ENCODE measurements around the gene B3GALT5. TPM values are rescaled to one million over a fixed set of nuclear protein-coding genes. Genes with fewer than 3 reads are reported as not detected.
A peak's percentile ranks its signal among the peaks of the same experiment; 100 is the strongest.

Gene B3GALT5
- polyA plus RNA-seq, 3 donors: 1.2 to 1.5 (median 1.4) TPM

GRCh38 chr21:39660191-39660980 is 47.6 kb downstream of the B3GALT5 start:
- DNase-seq (ENCODE audit: extremely low read depth in 1 of 11, low read depth in 9 of 11, low spot score in 4 of 11): peak in 1 of 11 donors; percentile 51

GRCh38 chr21:39661121-39661520 is 48.4 kb downstream of the B3GALT5 start:
- DNase-seq (ENCODE audit: extremely low read depth in 1 of 11, low read depth in 9 of 11, low spot score in 4 of 11): no peak

GRCh38 chr21:39661740-39662139 is 49.0 kb downstream of the B3GALT5 start:
- DNase-seq (ENCODE audit: extremely low read depth in 1 of 11, low read depth in 9 of 11, low spot score in 4 of 11): no peak

- DNase-seq (ENCODE audit: extremely low read depth in 1 of 11, low read depth in 9 of 11, low spot score in 4 of 11): no peak
These were observed 49.7 kb downstream of the B3GALT5 start for GRCh38 chr21:39662411-39662953.

GRCh38 chr21:39663066-39663465 is 50.3 kb downstream of the B3GALT5 start:
- no peak for DNase-seq (ENCODE audit: extremely low read depth in 1 of 11, low read depth in 9 of 11, low spot score in 4 of 11)

GRCh38 chr21:39663742-39664492 is 51.2 kb downstream of the B3GALT5 start:
- no peak for DNase-seq (ENCODE audit: extremely low read depth in 1 of 11, low read depth in 9 of 11, low spot score in 4 of 11)

- DNase-seq (ENCODE audit: extremely low read depth in 1 of 11, low read depth in 9 of 11, low spot score in 4 of 11): no peak
These were observed 51.8 kb downstream of the B3GALT5 start for GRCh38 chr21:39664586-39664985.

- no peak for DNase-seq (ENCODE audit: extremely low read depth in 1 of 11, low read depth in 9 of 11, low spot score in 4 of 11)
These were observed 53.3 kb downstream of the B3GALT5 start for GRCh38 chr21:39666026-39666425.

GRCh38 chr21:39666681-39667315 is 54.1 kb downstream of the B3GALT5 start:
- no peak for DNase-seq (ENCODE audit: extremely low read depth in 1 of 11, low read depth in 9 of 11, low spot score in 4 of 11)

GRCh38 chr21:39667353-39667891 is 54.7 kb downstream of the B3GALT5 start:
- DNase-seq (ENCODE audit: extremely low read depth in 1 of 11, low read depth in 9 of 11, low spot score in 4 of 11): no peak

- DNase-seq (ENCODE audit: extremely low read depth in 1 of 11, low read depth in 9 of 11, low spot score in 4 of 11): no peak
These were observed 55.6 kb downstream of the B3GALT5 start for GRCh38 chr21:39668369-39668768.

GRCh38 chr21:39669485-39669884 is 56.7 kb downstream of the B3GALT5 start:
- DNase-seq (ENCODE audit: extremely low read depth in 1 of 11, low read depth in 9 of 11, low spot score in 4 of 11): no peak

GRCh38 chr21:39669976-39670661 is 57.4 kb downstream of the B3GALT5 start:
- no peak for DNase-seq (ENCODE audit: extremely low read depth in 1 of 11, low read depth in 9 of 11, low spot score in 4 of 11)

GRCh38 chr21:39670701-39671100 is 58.0 kb downstream of the B3GALT5 start:
- no peak for DNase-seq (ENCODE audit: extremely low read depth in 1 of 11, low read depth in 9 of 11, low spot score in 4 of 11)

- no peak for DNase-seq (ENCODE audit: extremely low read depth in 1 of 11, low read depth in 9 of 11, low spot score in 4 of 11)
These were observed 59.2 kb downstream of the B3GALT5 start for GRCh38 chr21:39671986-39672385.

GRCh38 chr21:39673163-39673562 is 60.4 kb downstream of the B3GALT5 start:
- no peak for DNase-seq (ENCODE audit: extremely low read depth in 1 of 11, low read depth in 9 of 11, low spot score in 4 of 11)

GRCh38 chr21:39673736-39674135 is 61.0 kb downstream of the B3GALT5 start:
- DNase-seq (ENCODE audit: extremely low read depth in 1 of 11, low read depth in 9 of 11, low spot score in 4 of 11): no peak

- no peak for DNase-seq (ENCODE audit: extremely low read depth in 1 of 11, low read depth in 9 of 11, low spot score in 4 of 11)
These were observed 62.1 kb downstream of the B3GALT5 start for GRCh38 chr21:39674801-39675200.

GRCh38 chr21:39675590-39675989 is 62.9 kb downstream of the B3GALT5 start:
- DNase-seq (ENCODE audit: extremely low read depth in 1 of 11, low read depth in 9 of 11, low spot score in 4 of 11): no peak

Data from renal cortex interstitium (tissue), 11 donors.